ENCODE results near the gene PABPN1L.
"Not testable (repeated sequence)": the region's sequence is repeated elsewhere in the genome, so short reads cannot be mapped to it uniquely, and the experiment has no call there.

PABPN1L gene

DNA sequence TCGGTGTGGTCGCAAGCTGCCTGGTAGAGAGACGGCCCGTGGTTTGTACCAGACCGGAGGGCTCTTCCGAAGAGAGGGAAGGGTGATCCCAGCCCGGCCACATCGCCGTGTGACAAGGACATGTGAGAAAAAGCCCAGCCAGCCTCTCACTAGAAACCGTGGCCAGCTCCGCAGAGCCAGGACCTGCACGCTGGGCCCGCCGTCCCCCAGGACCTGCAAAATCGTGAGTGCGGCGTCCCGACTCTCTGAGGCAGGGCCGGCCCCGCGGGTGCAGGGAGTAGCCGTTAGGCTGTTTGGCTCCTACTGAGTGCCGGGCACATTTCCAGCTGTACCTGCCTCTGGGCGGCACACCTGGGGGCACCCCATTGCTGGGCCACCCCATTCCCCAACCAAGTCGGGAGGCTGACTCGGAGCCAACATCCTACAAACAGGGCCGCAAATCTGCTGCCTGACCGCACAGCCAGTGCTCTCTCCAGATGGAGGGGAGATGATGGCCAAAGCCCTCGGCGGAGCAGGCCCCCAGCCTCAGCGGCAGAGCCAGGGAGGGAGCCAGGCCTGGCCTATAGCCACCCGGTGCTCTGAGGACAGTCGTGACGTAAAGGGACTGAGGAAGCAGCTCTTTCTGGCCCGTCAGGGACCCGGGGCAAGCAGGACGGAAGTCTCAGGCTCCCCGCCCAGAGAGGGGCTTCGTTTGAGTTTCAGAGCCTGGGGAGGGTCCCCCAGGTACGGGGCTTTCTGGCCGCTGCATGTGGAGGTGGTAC lies 33.6 kb upstream of the PABPN1L start:
- no peak for DNase-seq

DNA sequence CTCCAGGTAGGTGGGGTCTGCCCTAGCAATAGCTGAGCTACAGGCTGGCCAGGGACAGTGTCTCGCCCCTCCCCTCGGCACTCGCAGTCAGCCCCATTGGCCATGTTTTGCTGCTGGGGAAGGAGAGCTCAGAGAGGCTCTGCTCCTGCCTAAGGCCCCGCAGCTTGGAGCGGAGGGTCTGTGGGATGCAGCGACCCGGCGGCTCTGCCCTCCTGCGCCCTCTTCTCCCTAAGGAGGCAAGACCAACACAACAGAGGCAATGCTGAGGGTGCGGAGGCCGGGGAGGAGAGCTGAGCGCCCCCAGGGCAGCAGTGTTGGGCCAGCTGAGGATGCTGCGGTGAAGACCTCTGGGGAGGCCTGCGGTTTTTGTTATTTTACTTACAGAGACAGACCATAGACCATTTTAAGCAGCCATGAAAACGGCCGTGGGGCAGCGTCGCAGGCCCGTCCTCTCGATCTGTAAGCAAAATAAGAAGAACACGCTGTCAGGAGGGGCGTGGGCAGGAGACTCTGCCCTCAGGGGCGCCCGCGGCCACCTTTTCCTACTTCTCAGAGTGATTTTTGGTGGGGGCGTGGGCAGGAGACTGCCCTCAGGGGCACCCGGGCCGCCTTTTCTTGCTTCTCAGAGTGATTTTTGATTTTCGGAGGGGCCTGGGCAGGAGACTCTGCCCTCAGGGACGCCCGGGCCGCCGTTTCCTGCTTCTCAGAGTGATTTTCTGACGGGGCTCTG lies 31.4 kb upstream of the PABPN1L start:
- DNase-seq: no peak

DNA sequence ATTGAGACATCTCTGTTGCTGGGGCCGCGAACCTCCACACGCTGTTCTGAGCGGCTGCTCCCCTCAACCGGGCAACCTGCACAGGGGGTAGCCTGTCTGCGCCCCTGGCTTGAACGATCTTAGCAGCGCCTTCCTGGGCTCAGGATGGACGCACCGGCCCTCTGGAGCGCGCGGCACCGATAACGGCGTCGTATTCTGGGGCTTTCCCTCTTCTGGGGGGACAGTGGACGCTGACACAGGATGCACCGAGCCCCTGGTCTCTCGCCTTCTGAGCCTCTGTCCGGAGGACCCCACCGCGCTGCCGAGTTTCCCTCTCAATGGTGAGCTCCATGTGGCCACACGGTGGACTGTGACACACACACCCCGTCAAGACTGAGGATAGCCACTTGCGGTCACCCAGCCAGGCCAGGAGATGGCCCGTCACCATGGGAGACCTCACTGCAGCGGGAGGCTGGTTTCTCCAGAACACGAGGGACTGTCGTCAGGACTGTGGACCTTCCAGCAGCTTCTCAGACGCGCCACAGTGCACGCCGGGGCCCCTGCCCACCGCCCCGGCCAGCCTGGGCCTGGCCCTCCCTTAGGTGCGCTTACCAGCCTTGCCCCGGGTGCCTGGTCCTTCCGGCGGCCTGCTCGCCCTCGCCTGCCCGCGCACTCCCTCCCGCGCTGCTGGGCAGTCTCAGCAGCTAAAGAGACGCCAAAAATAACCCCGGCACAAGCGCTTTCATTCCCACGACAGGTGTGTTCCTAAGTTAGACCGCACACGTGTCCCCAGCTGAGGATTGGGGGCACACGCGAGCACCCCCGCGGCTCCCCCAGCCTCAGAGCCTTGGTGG lies 30.0 kb upstream of the PABPN1L start:
- no peak for DNase-seq

DNA sequence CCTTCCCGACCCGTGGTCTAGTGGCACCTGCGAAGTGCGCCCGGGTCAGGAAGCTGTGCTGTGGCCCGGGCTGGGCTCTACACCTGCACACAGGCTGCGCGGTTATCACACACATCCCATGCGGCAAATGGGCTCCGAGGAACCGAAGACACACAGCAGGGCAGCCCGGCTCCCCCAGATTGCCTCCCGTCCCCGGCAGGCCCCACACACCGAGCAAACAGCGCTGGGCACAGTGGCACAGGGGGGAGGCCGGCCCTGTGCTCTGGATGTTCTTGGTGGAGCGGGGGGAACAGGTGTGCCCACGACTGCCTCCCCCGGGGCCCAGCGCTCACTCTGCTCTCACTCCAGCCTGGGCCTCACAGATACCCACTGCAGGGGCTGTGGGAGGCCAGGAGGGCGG lies 28.9 kb upstream of the PABPN1L start:
- DNase-seq: no peak

DNA sequence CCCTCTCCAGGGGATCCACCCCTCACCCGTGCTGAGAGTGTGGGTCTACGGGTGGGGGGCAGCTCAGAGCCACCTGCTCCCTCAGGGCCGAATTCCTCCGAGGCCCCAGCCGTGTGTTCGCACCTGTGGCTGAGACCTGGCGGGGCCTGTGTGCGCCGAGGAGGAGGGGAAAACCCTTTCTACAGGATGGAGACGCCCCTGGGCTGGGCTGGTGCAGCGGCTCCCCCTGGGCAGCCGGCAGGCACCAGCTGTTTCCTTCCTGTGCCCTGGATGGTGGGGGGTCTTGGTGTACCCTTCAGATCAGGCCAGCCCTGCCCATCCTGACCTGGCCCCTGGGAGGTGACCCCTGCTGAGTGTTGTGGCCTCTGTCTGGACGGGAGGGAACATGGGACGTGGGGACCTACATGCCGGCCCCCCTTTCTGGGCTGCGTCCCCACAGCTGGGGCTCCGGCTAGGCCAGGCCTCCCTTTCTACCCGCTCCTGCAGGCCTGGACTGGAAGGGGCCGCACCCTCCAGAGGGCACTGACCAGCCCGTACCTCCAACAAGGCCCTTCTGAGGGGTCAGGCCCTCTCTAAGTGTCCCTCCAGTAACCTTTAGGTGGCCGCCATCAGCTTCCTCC lies 28.3 kb upstream of the PABPN1L start:
- DNase-seq: no peak

DNA sequence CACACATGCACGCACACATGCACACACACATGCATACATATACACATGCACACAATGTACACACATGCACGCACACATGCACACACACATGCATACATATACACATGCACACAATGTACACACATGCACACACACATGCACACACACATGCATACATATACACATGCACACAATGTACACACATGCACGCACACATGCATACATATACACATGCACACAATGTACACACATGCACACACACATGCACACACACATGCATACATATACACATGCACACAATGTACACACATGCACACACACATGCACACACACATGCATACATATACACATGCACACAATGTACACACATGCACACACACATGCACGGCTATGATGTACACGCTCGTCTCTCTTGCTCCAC lies 27.8 kb upstream of the PABPN1L start:
- not testable (repeated sequence) for DNase-seq

DNA sequence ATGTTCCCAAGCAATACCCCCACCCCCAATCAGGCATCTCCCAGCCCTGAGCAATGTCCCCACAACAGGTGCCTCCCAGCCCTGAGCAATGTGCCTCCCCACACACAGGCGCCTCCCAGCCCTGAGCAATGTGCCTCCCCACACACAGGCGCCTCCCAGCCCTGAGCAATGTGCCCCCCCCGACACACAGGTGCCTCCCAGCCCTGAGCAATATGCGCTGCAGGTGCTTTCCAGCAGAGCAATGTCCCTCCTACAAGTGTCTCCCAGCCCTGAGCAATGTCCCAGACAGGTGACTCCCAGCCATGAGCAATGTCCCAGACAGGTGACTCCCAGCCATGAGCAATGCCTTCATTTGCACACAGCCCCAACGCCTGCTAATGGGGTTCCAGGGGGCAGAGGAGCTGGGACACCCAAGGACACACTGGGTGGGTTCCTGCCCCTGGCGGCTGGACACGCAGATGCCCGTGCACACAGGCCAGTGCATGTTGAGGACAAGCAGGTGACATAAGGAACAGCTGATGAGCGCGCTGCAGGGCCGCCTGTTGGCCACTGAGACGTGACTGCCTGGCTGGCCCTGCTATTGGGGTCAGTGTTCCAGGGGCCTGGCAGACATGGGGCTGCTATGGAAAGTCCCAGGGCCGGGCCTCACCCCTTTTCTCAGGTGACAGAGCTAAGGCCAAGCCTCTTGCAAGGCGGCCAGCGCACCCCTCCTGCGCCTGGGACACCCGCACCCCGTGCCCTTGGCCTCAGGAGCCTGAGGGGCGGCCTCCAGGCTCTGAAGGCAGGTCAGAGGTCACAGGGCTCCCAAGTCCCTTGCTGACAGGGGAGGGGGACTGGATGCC lies 26.9 kb upstream of the PABPN1L start:
- no peak for DNase-seq

DNA sequence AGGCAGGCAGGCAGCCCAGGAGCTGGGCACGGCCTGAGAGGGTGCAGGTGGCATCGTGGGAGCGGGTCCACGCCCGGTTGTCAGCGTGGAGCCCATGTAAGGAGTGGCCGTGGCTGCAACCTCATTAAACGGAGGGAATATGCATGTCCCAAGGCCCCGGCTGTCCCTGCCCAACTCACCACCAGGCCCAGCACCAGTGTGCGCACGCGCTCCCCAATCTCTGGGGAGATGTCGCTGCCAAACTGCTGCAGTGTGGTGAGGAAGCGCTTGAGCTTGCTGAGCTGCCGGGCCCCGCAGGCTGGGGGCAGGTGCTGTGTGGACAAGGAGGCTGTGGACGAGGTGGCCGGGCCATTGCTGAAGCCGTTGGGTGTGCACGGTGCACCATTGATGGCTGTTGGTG lies 25.6 kb upstream of the PABPN1L start:
- no peak for DNase-seq

DNA sequence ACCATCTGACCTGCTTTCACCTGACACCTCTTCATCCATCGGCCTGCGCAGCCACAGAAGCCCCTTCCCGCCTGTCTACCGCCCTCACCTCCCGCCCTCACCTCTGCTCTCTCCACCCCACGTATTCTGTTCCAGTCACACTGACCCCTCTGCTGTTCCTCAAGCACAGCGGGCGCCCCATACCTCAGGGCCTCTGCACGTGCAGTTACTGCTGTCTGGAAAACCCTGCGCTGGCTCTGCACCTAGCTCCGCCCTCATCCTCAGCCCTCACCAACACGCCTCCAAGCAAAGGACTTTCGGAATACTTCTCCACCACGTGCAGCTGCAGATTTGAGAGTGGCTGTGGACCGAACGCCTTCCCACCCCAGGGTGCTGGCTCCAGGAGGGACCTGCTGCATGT lies 24.6 kb upstream of the PABPN1L start:
- no peak for DNase-seq

DNA sequence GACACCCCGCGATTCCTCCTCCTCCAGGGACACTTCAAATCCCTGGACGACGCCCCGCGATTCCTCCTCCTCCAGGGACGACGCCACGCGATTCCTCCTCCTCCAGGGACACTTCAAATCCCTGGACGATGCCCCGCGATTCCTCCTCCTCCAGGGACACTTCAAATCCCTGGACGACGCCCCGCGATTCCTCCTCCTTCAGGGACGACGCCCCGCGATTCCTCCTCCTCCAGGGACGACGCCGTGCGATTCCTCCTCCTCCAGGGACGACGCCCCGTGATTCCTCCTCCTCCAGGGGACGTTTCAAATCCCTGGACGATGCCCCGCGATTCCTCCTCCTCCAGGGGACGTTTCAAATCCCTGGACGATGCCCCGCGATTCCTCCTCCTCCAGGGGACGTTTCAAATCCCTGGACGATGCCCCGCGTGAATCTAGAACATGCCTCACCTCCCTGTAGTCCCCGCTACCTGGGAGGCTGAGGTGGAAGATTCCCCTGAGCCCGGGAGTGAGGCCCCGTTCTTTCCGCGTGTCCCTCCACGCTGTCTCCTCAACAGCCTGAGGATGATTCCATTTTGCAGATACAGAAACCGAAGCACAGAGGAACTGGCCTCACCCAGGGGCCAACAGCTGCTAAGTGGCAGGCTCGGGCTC lies 23.4 kb upstream of the PABPN1L start:
- not testable (repeated sequence) for DNase-seq

DNA sequence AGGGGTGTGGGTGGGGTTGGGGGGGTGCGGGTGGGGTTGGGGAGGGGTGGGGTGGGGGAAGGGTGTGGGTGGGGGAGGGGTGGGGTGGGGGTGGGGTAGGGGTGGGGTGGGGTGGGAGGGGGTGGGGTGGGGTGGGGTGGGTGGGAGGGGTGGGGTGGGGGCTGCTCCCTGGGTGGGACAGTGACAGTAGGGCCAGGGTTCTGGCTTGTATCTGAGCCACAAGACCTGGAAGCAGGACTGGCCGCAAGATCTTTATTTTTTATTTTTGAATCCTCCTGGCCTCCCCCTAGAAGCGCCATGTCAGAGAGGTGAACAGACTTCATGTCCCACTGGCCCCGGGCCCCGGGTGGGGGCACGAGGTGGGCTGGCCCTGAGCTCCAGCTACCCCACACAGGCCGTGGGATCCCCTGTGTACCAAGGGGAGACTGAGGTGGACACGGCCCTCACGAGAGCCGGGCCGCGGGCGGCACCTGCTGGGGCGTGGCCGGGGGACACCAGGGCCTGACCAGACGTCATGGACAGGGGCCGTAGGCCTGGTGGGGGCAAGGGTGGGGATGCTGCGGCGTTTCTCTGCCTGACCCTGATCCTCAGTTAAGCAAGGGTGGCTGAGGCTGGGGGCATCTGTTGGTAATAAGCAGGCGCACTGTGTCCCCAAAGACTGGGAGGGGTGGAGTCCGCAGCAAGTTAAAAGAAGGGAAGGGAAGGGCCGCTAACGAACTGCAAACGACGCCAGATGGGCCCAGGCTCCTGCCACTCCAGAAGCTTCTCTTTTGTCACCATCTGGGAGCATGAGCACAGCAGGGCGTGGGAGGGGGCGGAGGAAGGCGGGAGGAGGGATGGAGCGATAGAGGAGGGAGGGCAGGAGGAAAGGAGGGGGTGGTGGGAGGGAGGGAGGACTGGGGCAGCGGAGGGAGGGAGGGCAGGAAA lies 22.3 kb upstream of the PABPN1L start:
- DNase-seq: no peak

DNA sequence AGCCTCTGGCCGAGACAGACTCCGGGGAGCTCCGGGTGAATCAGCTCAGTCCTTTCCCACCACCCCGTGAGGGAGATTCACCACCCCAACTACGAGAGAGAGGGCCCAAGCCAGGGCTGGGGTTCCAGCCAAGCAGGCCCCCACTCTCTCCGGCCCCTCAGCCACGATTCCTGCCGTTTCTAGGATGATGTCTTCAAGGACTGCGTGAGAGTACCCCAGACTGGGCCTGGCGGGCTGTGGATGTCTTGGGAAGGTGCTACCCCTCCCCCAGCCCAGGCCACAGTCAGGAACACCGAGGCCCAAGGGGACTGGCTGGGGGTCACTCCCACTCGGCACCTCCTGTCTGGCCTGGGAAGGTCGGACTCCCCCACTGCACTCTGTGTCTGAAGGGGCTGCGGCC lies 21.6 kb upstream of the PABPN1L start:
- DNase-seq: no peak

DNA sequence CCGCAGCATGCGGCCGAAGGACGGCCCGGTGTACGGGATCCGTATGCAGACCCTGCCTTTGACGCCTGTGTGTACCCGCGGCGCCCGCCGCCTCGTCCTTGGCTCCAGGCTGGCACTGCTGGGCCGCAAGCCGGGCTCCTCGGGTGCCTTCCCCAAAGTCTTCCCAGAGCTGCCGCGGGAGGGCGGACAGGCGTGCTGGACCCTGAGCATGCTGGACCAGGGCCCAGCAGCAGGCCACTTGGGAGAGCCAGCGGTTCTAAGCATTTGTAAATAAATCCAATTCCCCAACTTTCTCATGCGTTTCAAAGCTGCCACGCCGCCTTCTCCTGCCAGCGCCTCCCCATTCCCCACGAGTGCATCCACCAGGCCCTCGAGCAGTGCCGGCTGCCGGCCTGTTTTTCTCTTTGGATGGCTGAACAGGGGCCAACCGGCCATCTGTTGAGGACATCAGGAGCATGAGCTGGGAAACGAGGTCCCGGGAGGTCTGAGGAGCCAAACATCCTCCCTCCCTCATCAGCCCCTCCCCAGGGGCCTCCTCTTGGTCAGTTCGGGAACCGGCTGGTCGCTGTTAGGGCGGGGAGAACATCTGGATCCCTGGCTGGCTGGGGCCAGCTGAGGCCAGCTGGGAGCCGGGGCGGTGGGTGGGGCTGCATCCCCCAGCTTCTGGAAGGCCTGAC lies 20.5 kb upstream of the PABPN1L start:
- no peak for DNase-seq

DNA sequence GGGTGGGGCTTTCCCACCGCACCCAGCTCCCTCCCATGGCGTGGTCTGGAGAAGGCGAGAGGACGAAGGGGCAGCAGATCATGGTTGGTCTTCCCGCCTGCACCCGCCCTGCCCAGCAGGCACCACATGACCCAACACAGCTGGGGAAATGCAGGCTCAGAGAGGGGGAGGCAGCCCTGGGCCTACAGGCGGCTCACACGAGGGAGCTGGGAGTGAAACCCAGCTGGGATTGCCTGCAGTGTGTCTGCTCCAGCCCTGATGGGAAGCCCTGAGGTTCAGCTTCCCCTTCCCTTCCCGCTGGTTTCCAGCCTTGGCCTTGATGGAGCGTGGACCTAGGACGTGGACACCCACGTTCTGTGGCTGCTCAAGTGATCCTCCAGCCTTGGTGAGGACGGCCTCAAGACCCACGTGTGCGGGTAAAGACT lies 20.0 kb upstream of the PABPN1L start:
- DNase-seq: no peak

DNA sequence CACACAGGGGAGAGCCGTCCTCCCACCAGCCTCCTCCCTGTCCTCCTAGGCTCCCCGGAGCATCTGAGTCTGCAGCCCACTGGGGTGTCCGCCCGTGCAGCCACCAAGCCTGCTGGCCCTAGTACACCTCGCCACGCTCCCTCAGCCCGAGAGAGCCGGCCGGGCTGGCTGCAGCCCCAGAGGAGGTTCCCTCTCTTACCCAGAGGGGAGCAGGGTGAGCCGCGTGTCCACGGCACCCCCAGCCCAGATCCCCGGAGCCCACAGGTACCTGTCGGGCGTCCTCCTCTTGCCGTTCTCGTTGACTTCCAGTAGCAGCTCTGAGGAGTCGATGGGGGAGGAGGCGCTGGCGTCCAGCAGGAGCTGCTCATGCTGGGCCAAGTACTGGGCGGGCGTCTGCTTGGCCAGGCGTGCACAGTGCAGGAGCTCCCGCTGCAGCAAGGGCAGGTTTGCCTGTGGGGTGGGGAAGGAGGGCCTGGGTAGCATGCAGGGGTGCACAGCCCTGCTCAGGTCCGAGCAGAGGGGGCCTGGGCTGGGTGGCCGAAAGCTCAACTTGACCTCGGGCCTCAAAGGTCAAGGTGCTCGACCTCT lies 19.3 kb upstream of the PABPN1L start:
- no peak for DNase-seq

DNA sequence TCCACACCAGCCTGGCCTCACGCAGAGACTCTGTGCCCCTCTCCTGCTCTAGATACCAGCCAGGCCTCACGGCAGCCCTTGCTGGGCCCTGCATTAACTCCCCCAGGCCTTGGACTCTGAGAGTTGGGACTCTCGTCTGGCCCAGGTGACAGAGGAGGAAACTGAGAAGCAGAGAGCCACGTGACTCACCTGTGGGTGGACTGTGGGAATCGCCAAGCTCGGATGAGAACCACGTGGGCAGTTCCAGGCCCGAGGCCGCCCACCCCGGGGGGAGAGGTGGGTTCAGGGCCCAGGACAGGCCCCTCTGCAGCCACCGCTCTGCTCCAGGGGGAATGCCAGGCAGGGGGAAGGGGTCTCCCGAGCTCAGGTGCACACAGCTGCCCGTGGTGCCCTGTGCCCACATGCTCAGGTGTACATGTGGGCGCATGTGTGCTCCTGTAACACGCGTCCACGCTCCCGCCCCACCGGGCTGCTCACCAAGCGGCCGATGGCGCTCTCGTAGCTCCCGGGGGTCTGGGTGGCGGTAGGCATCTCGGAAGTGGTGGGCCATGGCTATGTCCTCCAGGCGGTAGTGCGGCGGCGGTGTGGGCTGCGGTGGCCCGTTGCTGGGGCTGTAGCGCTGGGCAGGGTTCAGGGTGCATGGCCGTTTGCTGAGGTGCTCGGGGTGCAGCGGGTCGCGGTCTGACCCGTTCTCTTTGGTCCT lies 18.3 kb upstream of the PABPN1L start:
- no peak for DNase-seq

DNA sequence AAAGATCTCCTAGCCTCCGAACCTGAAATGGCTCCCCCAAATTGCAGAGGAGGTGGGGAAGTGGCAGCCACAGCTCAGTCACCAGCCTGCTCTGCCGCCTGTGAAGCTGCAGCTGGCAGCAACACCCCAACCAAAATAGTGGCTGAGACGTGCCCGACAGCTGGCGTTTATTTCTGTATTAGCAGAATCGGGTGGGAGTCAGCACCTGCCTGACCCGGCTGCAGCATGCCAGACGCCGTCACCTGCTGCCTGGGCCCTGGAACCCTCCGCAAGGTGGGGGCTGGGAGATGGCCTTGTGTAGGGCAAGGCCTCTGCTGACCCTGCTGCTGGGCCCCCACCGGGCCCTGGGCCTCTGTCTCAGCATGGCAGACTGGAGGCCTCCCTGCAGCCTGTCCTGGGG lies 17.5 kb upstream of the PABPN1L start:
- DNase-seq: no peak

DNA sequence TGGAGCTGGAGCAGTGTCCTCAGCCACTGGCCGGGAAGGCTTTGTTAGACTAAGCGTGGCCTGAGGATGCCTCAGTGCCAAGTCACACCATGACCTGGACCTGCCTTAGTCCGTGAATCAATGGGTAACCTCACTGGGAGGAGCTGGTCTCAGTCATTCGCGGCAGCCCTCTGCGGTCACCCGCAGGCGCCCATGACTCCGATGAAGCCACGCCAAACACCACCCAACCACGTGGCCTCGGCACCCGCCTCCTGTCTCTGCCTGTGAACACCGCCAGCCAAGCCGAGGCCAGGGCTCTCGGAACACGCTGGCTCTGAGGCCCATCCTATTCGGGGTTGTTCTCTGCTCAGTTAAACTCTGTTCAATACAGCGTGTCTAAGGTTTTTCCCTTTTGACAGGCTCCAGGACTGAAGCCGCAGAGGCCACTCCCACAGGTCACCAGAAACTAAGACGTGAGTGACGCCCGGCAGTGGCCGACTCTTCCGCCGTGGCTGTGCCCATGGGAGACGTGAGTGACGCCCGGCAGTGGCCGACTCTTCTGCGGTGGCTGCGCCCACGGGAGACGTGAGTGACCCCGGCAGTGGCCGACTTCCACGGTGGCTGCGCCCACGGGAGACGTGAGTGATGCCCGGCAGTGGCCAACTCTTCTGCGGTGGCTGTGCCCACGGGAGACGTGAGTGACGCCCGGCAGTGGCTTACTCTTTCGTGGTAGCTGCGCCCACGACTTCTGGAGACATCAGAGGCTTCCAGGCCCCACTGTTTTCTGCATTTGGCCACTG lies 16.8 kb upstream of the PABPN1L start:
- DNase-seq: no peak
